Activated CD8-positive, alpha-beta T cell treated with anti-CD3 and anti-CD28 coated beads, Interleukin-2, amount 10 ng/mL, durations not matched to agents 7 days and 5 days (primary cell): ENCODE data around the gene PTPRA. TPM values are rescaled to one million over a fixed set of nuclear protein-coding genes. Genes with fewer than 3 reads are reported as not detected.

ENCODE experiments used
- ATAC-seq: fragments of 150-1000 bp; cut with Tn5 transposase; one replicate; pipeline ENCODE4 v1.10.0; 2021; ENCODE audit warnings: moderate library complexity
- CTCF ChIA-PET: fragments of 350-600 bp; sonication (Branson Sonifier 250); formaldehyde crosslinking; loops from one replicate; lab custom pipeline; 2021; ENCODE audit warnings: antibody characterized with exemption; lab: Charles Lee
- POLR2A ChIA-PET: fragments of 350-600 bp; sonication (Branson Sonifier 250); formaldehyde crosslinking; loops from one replicate; lab custom pipeline; 2021; ENCODE audit warnings: antibody characterized with exemption; lab: Charles Lee
- DNase-seq: peaks from one replicate; pipeline ENCODE4 v3.0.0-alpha.2; 2020
- H3K27ac Mint-ChIP-seq: one replicate; pipeline ENCODE4 v1.8.0; 2021; ENCODE audit warnings: mild to moderate bottlenecking, mixed read lengths
- H3K27me3 Mint-ChIP-seq: one replicate; pipeline ENCODE4 v1.8.0; 2021; ENCODE audit warnings: low read depth, mixed read lengths
- H3K36me3 Mint-ChIP-seq: one replicate; pipeline ENCODE4 v1.8.0; 2021; ENCODE audit warnings: low read depth, mixed read lengths
- H3K4me1 Mint-ChIP-seq: one replicate; pipeline ENCODE4 v1.8.0; 2021; ENCODE audit warnings: low read depth, mixed read lengths
- H3K4me3 Mint-ChIP-seq: one replicate; pipeline ENCODE4 v1.8.0; 2021; ENCODE audit warnings: mild to moderate bottlenecking, mixed read lengths
- H3K9me3 Mint-ChIP-seq: one replicate; pipeline ENCODE4 v1.8.0; 2022; ENCODE audit warnings: mixed read lengths; ENCODE audit not compliant: insufficient read depth
- total RNA-seq, 2 experiments: library from RNA; stranded (reverse); gene quantifications; one replicate each; pipeline ENCODE4 v1.2.3, GENCODE V29; 2021

Gene PTPRA
- total RNA-seq, 2 experiments from 2014 or later = 58.5 to 60.9 TPM

DNA sequence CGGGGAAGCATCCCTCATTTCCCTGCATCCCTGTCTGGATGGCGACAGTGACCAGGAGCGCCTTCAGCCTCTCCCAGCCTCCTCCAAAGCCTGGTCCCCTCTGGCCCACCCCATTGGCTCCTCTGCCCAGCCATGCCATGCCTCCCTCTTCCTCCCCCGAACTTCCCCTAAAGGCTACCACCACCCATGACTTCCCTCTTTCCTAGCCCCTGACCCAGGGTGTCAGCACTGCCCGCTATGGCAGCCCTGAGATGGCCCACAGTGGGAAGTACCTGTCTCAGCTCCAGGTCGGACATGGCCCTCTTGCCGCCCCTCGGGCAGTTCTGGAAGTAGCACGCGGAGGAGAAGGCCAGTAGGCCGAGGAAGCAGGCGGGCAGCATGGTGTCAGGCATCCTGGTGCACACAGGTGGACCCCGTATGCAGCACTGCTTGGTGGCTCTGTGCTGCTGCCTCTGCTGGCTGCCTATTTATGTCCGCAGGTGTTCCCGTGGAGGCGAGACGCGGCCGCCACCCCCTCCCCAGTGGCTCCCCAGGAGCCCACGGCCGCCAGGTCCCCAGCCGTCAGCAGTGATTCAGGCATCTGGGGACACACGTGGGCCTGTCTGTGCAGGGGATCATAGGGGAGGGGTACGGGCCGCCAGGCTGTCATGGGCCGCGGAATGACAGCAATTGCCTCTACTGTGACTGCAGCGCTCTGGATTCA lies 211.2 kb downstream of the PTPRA start, which contains the start of gene AVP:
TSS of gene AVP (minus strand) at position 442 of the 703 bp plus-strand sequence. CDS start at position 392, 50 bp downstream.
- H3K4me3 Mint-ChIP-seq = peak within 1 kb of the TSS; percentile 22
- ChIA-PET CTCF (no interaction called here), POLR2A (no interaction called here)
- DNase-seq (no peak), ATAC-seq (no peak)
- H3K36me3 Mint-ChIP-seq = no peaks in the 10 kb centered on the region
- H3K27ac Mint-ChIP-seq = no peak within 1 kb of the TSS
- peaks cover 8% of the 10 kb centered on the region for H3K4me1 Mint-ChIP-seq
- H3K27me3 Mint-ChIP-seq = peaks cover 49% of the 10 kb centered on the region
- H3K9me3 Mint-ChIP-seq = no peaks in the 10 kb centered on the region

DNA sequence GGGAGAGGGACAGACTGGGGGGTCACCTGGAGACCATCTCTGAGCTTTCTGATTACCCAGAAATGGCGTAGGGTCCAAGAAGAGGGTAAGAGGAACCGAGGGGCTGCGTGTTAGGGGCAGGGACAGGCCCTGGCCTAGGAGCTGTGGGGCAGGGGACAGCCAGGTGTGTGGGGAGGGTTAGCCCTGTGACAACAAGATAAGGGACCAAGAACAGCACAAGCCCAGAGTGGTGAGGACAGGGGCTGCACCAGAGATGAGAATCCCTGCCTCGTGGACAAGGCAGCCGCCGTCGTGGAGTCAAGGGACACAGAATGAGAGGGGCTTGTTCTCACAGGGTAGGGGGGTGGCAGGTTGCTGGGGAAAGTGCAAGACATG lies 211.7 kb downstream of the PTPRA start:
- Mint-ChIP-seq H3K36me3 (no peaks in the 10 kb centered on the region), H3K4me3 (no peak overlapping the region), H3K4me1 (peaks cover 9% of the 10 kb centered on the region), H3K27me3 (peaks cover 49% of the 10 kb centered on the region), H3K27ac (no peak overlapping the region), H3K9me3 (no peaks in the 10 kb centered on the region)
- ATAC-seq = no peak
- CTCF ChIA-PET = no interaction called here
- no peak for DNase-seq
- POLR2A ChIA-PET = no interaction called here

DNA sequence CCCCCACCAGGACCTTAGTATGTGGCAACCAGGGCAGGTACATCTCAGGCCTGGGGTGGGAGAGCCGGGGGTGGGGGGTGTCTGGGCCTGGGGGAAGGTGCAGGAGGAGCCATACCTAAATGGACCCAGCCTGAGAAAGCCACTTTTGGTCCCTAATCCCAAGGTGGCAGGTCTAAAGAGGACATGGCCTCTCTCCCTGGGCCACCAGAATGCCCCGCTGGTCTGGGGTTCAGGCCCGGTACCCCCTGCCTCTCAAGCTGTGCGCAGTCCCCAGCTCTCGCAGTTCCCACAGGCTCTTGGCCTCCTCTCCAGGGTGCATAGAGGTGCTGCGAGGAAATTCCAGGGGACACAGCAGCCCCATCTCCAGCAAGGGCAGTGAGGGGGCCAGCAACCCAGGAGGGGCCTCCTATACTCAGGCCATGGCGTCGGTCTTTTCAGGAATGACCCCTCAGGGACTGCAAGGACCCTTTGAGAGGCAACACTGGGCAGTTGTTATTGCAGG lies 212.3 kb downstream of the PTPRA start:
- Mint-ChIP-seq H3K4me1 (peaks cover 16% of the 10 kb centered on the region), H3K4me3 (no peak overlapping the region), H3K36me3 (no peaks in the 10 kb centered on the region), H3K27ac (no peak overlapping the region), H3K27me3 (peaks cover 47% of the 10 kb centered on the region), H3K9me3 (no peaks in the 10 kb centered on the region)
- ATAC-seq = no peak
- POLR2A ChIA-PET = no interaction called here
- CTCF ChIA-PET = no interaction called here
- no peak for DNase-seq

DNA sequence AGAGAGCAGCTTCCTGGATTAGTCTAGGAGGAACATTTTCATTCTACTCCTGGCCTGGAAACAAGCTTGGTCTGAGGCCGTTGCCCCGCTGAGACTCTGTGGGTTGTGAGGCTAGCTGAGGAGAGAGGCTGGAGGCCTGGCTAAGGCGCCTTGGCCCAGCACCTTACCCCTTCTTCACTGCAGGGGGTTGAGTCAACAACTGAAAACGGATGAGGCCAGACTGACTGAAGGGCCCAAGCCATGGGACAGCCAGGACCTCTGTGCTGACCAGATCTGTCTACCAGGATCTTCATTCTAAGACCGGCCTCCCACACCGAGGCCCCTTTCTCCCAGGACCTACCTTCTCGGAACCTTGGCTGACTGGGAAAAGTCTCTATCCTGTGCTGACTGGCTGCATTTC lies 214.8 kb downstream of the PTPRA start:
- Mint-ChIP-seq H3K27me3 (peaks cover 37% of the 10 kb centered on the region), H3K36me3 (no peaks in the 10 kb centered on the region), H3K4me3 (no peak overlapping the region), H3K4me1 (peaks cover 20% of the 10 kb centered on the region), H3K27ac (no peak overlapping the region), H3K9me3 (no peaks in the 10 kb centered on the region)
- DNase-seq = no peak
- POLR2A ChIA-PET = no interaction called here
- no peak for ATAC-seq
- CTCF ChIA-PET = no interaction called here

Other genes with a start within 250 kb of the PTPRA start
- gene NOP56, start 220.8 kb upstream of the PTPRA start, total RNA-seq = 100 to 1,000 TPM; 441 to 450 TPM
- gene IDH3B, start 209.3 kb upstream of the PTPRA start, total RNA-seq = 100 to 1,000 TPM in 1 of 2 experiments, 10 to 100 TPM in 1; 99.6 to 100 TPM
- gene EBF4, start 180.7 kb upstream of the PTPRA start, total RNA-seq = not detected
- under 1 TPM; 0.11 to 0.26 TPM for gene CPXM1, start 72.9 kb upstream of the PTPRA start, total RNA-seq
- not detected for gene C20orf141, start 58.5 kb upstream of the PTPRA start, total RNA-seq
- gene TMEM239, start 57.1 kb upstream of the PTPRA start, total RNA-seq = not detected
- gene PCED1A, start 32.8 kb upstream of the PTPRA start, total RNA-seq = 10 to 100 TPM; 17.3 to 17.9 TPM
- 10 to 100 TPM; 47.0 to 55.2 TPM for gene VPS16, start 32.7 kb upstream of the PTPRA start, total RNA-seq
- 1 to 10 TPM; 1.5 to 1.7 TPM for gene GNRH2, start 170.1 kb downstream of the PTPRA start, total RNA-seq
- 10 to 100 TPM; 37.4 to 38.9 TPM for gene MRPS26, start 172.6 kb downstream of the PTPRA start, total RNA-seq
- gene OXT, start 198.1 kb downstream of the PTPRA start, total RNA-seq = not detected
- not detected for gene AVP, start 211.2 kb downstream of the PTPRA start, total RNA-seq